Left hindlimb (tissue), 1 donor: Measurements from ENCODE around the gene CDH12.
"Not testable (repeated sequence)": the region's sequence is repeated elsewhere in the genome, so short reads cannot be mapped to it uniquely, and the experiment has no call there.

Experiments
- DNase-seq: peaks from one replicate; pipeline ENCODE4 v3.0.0-alpha.2; 2018

CDH12 gene

DNA sequence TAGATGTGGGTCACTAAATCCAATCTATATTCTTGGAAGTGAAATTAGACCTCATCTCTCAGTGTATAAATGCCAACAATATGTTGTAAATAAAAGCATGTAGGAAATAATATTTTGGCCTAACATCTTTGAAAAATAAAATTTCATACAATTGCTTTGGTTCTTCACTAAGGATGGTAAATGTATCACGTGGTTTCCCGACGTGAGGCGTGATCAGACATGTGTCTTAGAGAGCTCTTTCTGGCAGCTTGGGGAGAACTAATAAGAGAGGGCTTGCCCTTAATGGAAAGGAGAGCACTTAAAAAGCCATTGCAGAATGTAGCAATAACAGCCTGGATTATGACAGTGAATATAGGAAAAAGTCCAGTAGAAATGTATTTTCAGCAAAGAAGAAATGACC, 602.6 kb downstream of the CDH12 start:
- no peak for DNase-seq

DNA sequence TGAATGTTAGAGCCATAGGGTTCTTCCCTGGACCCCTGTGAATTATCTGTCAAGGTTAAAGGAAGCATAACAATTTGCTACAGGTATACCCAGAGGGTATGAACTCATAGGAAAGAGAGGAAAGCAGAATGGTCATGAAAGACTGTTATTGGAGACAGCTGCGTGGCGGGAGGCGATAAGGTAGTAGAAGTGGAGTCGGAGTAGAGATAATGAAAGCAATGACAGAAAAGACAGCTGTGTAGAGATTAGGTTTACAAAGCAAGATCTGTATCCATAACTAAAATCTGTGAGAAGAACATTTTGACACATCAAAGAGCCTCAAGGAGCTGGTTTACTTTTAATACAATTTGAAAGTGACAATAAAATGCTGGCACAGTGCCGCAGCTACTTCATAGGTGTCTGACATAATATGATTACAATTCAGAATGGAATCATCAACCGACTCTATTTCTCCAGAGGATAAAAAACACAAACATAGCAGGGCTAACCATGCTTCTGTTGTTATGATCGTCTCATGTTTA, 603.9 kb downstream of the CDH12 start:
- DNase-seq, result no peak

DNA sequence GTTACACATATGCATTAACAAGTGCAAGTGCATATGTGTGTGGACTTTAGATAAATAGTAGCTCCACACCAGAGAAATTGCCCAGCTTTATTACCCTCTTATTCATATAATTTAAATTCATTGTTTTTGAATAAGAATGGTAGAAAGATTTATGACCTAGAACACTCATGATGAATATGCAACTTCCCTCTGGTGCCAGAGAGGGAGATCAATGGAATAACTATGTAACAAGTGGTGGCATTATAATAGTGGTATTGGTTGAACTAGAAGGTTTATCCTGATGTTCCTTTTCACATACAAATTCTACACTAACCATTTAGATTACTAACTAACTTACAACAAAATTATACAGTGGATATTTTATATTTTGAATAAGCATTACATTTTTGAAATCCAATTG, 607.4 kb downstream of the CDH12 start:
- DNase-seq, result no peak

DNA sequence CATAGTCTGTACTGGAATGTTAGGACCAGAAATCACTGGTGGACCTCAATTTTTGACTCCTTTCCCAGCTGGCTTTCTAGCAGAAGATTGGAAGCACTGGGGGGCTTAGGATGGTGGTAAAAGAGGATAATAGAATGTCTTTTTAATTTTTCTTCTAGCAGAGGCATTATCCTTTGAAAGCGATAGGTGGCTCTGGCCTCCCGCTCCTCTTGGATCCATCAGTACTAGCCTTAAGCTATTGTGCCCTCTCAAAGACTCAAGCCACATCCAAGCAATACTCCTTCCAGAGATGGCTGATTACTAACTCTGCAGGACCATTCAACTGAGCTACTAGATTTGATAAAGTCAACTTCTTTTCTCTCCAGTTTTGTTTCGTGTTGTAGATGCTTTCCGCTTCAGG, 610.6 kb downstream of the CDH12 start:
- no peak for DNase-seq

- DNase-seq, result no peak
Observed at GRCh38 chr5:22238047-22238446, 615.1 kb downstream of the CDH12 start.

DNA sequence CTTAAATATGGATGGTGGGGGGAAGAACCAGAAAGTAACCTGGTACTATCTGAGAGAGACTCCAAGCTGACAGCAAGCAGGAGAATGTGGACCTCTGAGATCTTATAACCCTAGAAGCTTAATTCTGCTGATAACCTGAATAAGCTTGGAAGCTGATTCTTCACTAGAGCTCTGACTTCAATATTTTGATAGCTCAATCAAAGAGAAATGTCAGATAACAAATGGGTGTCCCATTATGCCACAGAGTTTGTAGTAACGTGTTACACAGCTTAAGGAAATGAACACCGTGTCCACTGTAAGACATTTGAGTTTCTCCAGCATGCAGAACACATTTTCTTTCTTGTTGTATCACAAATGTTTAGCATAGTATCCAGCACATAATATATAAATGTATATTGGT, 626.7 kb downstream of the CDH12 start:
- no peak for DNase-seq

DNA sequence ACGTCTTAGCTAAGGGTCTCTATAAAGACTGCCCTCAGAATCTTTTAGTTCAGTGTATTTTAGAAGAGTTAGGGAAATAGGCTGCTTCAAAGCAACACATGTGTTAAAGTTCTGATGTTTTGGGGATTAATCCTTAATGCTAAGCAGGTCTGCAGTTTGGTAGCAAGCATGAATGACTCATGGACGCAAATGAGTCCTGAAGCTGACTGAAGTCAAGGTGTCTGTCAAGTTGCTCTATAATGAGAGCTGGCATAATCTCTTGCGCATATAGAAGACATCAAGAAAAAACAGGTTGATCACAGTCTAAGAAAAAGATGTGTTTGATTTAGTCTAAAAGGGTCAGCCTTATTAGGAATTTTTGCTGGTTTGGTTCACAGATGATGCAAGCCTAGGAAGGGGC, 630.1 kb downstream of the CDH12 start:
- DNase-seq, result no peak

- not testable (repeated sequence) for DNase-seq
Observed at GRCh38 chr5:22213703-22214495, 639.2 kb downstream of the CDH12 start.

GRCh38 chr5:22212254-22212991, 640.7 kb downstream of the CDH12 start:
- not testable (repeated sequence) for DNase-seq

- DNase-seq, result not testable (repeated sequence)
Observed at GRCh38 chr5:22208463-22208862, 644.7 kb downstream of the CDH12 start.

DNA sequence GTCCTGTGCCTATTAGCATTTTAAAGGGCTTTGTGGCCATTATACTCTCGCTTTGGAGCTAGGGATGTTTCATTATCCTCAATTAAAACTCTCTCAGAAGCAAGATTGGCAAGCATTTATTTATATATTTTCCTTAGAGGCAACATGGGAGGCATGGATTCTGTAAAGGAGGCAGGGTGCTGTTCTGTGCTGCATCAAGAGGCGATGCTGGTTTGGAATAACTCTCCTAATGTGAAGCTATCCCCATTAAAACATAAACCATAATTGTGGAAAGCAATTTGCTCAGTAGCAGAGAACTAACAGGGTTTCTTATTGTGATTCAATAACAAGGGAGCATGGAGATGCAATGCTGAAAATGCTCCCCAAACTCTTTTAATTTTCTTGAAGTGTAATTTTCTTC, 664.5 kb downstream of the CDH12 start:
- not testable (repeated sequence) for DNase-seq

GRCh38 chr5:22187632-22188228, 665.4 kb downstream of the CDH12 start:
- DNase-seq, result not testable (repeated sequence)

DNA sequence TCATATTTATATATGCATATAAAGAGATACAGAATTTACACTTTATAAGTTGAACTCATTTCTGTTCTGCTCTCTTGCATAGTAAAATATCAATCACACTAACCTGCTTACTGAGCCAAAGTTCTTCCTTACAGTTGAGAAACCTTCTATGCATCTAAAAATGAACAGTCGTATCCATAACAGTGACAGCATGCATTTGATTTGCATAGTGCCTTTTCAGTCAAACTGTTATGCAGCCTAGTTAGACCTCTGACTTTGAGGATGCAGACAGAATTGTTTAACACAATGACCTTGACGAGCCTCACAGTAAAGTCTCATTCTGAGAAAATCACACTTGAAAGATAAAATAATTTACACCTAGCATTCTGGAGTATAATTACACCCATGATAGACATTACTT, 683.9 kb downstream of the CDH12 start:
- not testable (repeated sequence) for DNase-seq

DNA sequence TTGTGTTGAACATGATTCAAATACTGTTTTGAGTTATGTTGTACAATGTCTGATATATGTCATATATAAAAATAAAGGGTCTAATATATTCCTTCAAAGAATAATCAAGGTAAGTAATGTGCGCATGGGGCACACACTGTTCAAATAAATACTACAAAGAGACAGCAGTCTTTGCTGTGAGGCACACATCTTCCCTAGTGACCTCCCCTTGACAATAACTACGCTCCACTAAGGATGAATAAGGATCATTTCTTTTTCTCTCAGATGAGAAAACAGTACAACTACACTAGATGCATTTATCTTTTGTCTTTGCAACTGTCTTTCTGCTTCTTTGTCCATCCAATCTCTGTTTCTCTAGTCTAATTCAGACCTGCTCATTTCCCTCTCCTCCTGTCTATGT, 684.4 kb downstream of the CDH12 start:
- DNase-seq, result not testable (repeated sequence)

DNA sequence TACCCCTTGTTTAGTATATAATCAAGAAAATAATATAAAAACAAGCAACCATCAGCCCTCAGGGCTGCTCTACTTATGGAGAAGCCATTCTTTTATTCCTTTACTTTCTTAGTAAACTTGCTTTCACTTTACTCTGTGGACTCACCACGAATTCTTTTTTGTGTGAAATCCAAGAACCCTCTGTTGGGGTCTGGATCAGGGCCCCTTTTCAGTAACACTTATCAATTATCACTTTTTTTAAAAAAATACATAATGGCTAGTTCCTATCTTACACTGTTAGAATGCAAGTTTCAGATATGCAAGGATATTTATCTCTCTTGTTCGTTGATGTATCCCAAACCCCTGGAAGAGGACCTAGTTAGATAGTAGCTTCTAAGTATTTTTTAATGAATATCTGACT, 687.2 kb downstream of the CDH12 start:
- DNase-seq, result not testable (repeated sequence)

GRCh38 chr5:22164910-22165748, 688.0 kb downstream of the CDH12 start:
- not testable (repeated sequence) for DNase-seq

GRCh38 chr5:22156953-22157352, 696.2 kb downstream of the CDH12 start:
- DNase-seq, result not testable (repeated sequence)

DNA sequence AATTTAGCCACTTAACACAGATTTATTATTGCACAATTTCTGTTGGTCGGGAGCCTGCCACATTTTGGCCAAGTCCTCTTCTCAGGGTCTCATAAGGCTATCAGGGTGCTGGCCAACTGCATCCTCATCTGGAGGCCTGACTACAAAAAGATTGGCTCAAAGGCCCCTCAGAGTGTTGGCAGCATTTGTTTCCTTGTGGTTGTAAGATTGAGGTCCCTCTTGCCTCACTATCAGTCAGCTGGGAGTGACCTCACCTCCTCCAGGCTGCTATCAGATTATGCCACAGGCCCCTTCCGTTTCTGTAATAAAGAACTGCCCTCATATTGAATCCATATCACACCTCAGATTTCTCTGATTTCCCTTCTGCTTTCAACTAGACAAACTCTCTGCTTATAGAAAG, 698.4 kb downstream of the CDH12 start:
- DNase-seq, result not testable (repeated sequence)

DNA sequence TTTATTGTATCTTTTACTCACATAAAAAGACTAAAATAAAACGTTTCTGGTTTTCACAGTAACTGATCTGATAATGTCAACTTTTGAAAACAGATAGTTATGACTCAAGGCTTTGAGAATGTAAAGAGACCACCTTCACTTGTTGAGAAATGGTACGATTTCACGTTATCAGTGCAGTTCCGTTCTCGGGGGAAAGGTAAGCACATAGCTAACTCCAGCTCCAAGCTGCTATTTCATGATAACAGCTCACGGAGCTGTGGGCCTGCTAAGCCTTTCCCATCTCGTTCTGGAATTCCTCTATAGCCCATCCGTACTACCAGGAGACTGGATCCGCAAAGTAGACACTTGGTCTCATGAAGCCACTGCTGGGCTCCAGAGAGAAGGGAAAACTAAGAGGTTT, 701.3 kb downstream of the CDH12 start:
- DNase-seq, result not testable (repeated sequence)

DNA sequence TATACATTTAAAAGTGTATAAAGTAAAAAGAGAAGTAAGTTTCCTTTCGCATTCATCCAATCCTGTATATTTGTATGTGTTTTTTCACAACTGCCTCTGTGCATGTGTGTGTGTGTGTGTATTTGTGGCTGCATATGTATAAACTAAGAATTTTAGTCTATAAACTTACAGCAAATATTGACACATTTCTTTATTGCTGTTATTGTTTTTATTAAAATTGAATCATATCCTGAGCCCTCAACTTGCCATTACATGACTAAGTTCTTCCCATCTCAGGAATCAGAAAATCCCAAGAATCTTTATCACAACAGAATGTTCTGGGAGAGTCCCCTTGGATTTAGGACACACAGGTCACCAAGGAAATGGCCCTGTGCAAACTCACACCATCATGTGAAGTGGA, 712.7 kb downstream of the CDH12 start:
- DNase-seq, result not testable (repeated sequence)

GRCh38 chr5:22139662-22140300, 713.4 kb downstream of the CDH12 start:
- DNase-seq, result not testable (repeated sequence)

GRCh38 chr5:22111320-22111719, 741.8 kb downstream of the CDH12 start:
- DNase-seq, result no peak
